Subcutaneous adipose tissue (tissue), 4 donors: ENCODE measurements around the gene KCNIP4. TPM values are rescaled to one million over a fixed set of nuclear protein-coding genes. Genes with fewer than 3 reads are reported as not detected.

ENCODE experiments used
- total RNA-seq, 4 donors: library from RNA; depleted of rRNA; stranded (reverse); fragments of >200 nt; gene quantifications; one replicate each; pipeline ENCODE4 v1.1.0, GENCODE V29; 2016
- TF ChIP-seq, protein P1 (sequence below): fragments of 450-650 bp; IDR thresholded peaks from one replicate; pipeline ENCODE4 v1.5.1; 2016; ENCODE audit warnings: low read depth, mild to moderate bottlenecking, control low read depth, antibody characterized with exemption, moderate library complexity

KCNIP4 gene
- total RNA-seq, 4 donors from 2014 or later, result 0.34 TPM; not detected in 3

DNA sequence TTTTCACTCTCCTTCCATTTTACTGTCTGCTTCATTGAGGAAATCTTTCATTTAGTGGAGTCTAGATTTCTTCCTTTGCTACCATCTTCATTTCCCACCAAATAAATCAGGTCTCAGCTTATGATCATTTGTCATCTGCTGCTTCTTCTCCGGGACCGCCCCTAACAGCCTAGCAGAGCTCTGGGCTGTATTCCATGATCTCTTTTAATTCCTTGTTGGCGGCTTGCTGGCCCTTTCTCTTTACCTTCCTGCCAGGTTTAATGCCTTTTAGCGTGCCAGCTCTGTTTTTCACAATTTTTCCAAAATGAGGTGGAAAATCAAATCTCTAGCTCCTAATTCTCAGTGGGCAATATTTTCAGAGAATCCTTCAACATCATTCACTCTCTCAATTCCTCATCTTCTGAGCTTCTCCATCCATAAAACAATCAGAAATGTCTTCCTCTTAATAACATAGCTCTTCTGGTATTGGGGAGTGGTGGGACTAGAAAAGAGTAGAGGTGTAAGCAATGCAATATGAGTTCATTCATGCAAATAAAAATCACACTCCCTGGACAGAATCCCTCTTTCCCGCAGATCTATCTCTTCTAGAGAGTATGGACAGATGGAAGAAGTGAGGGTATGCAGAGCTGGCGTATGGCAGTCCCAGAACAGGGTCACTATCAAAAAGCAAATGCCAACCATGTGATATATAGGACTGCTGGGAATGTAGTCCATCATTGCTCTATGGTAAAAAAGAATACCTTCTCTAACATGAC is 491.3 kb downstream of the KCNIP4 start:
- TF ChIP-seq, protein P1, sequence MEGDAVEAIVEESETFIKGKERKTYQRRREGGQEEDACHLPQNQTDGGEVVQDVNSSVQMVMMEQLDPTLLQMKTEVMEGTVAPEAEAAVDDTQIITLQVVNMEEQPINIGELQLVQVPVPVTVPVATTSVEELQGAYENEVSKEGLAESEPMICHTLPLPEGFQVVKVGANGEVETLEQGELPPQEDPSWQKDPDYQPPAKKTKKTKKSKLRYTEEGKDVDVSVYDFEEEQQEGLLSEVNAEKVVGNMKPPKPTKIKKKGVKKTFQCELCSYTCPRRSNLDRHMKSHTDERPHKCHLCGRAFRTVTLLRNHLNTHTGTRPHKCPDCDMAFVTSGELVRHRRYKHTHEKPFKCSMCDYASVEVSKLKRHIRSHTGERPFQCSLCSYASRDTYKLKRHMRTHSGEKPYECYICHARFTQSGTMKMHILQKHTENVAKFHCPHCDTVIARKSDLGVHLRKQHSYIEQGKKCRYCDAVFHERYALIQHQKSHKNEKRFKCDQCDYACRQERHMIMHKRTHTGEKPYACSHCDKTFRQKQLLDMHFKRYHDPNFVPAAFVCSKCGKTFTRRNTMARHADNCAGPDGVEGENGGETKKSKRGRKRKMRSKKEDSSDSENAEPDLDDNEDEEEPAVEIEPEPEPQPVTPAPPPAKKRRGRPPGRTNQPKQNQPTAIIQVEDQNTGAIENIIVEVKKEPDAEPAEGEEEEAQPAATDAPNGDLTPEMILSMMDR, result no peak

DNA sequence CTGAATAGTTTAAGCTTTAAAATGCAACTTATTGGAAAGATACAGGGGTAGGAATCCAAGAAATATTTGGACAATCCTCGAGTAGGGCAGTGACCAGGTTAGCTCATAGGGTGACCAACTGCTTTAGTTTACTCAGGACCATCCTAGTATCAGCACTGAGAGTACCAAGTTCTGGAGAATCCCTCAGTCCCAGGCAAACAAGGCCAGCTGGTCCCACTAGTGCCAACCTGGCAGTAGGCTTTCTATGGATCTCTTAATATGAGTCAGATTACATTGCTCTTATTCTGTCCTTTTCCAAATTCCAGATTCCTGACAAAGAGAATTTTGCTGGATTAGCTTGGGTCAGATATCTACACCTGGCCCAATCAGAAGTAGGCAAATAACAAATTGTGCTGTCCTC is 493.7 kb downstream of the KCNIP4 start:
- TF ChIP-seq, protein P1, result no peak

DNA sequence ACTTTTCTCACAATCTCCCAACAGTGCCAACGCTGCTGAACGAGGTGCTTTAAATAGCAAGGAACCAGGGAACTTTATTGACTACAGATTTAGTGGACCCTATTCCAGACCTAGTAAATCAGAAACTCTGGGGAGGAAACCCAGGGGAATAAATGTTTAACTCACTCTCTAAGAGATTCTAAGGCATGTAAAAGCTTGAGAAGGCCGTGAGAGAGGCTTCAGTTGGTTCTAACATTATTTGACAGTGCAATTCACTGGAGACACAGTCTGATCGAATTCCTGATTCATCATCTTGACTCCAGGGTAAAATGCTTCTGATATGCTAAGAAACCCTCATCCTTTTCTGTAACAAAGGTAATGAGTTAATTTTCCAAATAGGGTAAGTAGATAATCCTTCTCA is 494.4 kb downstream of the KCNIP4 start:
- TF ChIP-seq, protein P1, result no peak

DNA sequence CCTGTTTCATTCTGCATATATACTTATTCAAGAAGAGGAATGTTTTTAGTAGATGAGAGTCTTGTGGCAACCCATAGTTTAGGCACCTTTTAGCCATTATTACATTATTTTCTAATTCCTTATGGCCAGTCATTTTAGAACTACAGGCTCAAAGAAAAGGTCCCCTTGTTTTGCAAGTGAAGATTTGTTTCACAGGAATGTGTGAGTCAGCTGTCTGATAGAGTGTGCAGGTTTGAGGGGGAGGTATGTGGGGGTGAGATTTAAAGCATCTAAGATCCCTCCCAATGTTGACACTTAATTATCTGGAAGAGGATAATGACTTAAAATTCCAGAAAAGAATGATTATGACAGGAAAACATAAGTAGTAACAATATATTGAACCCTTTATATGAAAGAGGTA is 495.6 kb downstream of the KCNIP4 start:
- TF ChIP-seq, protein P1, result no peak

DNA sequence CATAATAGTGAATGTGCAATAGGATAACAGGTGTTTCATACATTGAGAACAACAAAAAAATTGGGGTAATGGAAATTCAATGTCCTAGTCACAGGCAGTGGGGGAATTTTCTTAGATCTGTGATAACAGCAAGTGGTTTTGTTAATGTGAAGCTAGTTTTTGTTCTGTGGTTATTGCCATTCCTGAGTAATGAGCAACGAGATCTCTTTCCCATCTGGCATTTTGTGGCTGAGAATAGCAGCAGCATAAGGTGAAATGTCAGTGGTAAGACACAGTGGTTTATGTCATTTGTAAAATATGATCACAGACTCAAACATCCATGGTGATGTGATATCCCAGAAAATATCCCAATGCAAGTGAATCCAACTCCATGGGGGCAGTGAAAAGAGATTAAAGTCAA is 497.5 kb downstream of the KCNIP4 start:
- TF ChIP-seq, protein P1, result no peak

DNA sequence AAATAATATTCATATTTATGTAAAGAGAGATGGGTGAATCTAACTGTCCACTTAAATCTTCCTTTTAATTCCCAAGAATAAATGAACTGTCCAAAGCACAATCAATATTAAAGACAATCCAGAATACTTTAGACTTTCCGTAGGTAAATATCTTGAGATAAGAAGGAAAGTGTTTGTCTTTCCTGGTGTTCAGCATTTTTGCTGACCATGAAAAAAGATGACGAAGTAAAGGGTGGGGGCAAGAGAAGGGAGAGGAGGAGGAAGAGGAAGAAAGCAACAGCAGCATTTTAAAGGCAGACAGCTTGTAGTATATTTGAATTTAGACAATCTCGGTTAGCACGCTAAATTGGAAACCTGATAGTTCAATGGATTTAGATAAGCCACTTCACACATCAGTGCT is 498.2 kb downstream of the KCNIP4 start:
- TF ChIP-seq, protein P1, result no peak

DNA sequence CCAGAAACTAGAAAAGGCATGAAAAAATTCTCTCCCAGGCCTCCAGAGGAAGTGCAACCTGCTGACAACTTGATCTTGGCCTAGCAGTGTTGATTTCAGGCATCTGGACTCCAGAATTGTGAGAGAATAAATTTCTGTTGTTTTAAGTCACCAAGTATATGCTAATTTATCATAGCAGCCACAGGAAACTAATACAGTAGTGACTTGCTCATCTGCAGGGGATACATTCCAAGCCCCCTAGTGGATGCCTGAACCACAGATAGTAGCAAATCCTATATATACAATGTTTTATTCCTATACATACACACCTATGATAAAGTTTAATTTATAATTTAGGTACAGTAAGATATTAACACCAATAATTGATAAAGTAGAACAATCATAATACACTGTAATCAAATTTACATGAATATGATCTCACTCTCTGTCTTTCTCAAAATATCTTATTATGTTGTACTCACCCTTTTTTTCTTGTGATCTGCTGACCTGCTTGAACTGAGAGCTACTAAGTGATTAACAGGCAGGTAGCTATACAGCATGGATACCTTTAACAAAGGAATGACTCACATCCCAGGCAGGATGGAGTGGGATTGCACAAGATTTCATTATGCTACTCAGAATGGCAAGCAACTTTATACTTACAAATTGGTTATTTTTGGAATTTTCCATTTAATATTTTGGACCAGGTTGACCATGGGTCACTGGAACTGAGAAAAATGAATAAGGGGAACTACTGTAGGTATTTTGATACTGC is 501.1 kb downstream of the KCNIP4 start:
- TF ChIP-seq, protein P1, result no peak
